Ishikawa (cell line): ENCODE measurements around the gene GRID1.

ENCODE experiments used
- CEBPB ChIP-seq: IDR thresholded peaks from 2 replicates; pipeline ENCODE4 v1.6.1; 2012
- CREB1 ChIP-seq: IDR thresholded peaks from 2 replicates; pipeline ENCODE4 v1.6.1; 2012; ENCODE audit warnings: low read depth
- EP300 ChIP-seq: IDR thresholded peaks from 2 replicates; pipeline ENCODE4 v1.6.1; 2012; ENCODE audit warnings: borderline replicate concordance
- MAX ChIP-seq: IDR thresholded peaks from 2 replicates; pipeline ENCODE4 v1.6.1; 2012
- REST ChIP-seq: IDR thresholded peaks from 2 replicates; pipeline ENCODE4 v1.6.1; 2012; ENCODE audit warnings: low read depth, mild to moderate bottlenecking
- TAF1 ChIP-seq: IDR thresholded peaks from 2 replicates; pipeline ENCODE4 v1.6.1; 2012; ENCODE audit warnings: low read depth, mild to moderate bottlenecking
- YY1 ChIP-seq: IDR thresholded peaks from 2 replicates; pipeline ENCODE4 v1.6.1; 2012; ENCODE audit warnings: low read depth
- TF ChIP-seq, protein P1 (sequence below): IDR thresholded peaks from 2 replicates; pipeline ENCODE4 v1.6.1; 2012

GRCh38 chr10:86222336-86222650 is 144.3 kb downstream of the GRID1 start:
- TF ChIP-seq CEBPB: no peak
- no peak for TF ChIP-seq TAF1
- TF ChIP-seq EP300: no peak
- TF ChIP-seq, protein P1, sequence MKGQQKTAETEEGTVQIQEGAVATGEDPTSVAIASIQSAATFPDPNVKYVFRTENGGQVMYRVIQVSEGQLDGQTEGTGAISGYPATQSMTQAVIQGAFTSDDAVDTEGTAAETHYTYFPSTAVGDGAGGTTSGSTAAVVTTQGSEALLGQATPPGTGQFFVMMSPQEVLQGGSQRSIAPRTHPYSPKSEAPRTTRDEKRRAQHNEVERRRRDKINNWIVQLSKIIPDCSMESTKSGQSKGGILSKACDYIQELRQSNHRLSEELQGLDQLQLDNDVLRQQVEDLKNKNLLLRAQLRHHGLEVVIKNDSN: no peak
- no peak for TF ChIP-seq REST
- no peak for TF ChIP-seq MAX
- TF ChIP-seq YY1: no peak
- TF ChIP-seq CREB1: no peak
